HG02678 (cell line): Measurements from ENCODE around the gene ENHO.

Source experiments
- ATAC-seq: cut with Tn5 transposase; IDR thresholded peaks from one replicate; pipeline ENCODE4 v1.9.1; 2021; ENCODE audit warnings: mild to moderate bottlenecking, moderate library complexity; ENCODE audit not compliant: unreplicated experiment

The ENHO gene

DNA sequence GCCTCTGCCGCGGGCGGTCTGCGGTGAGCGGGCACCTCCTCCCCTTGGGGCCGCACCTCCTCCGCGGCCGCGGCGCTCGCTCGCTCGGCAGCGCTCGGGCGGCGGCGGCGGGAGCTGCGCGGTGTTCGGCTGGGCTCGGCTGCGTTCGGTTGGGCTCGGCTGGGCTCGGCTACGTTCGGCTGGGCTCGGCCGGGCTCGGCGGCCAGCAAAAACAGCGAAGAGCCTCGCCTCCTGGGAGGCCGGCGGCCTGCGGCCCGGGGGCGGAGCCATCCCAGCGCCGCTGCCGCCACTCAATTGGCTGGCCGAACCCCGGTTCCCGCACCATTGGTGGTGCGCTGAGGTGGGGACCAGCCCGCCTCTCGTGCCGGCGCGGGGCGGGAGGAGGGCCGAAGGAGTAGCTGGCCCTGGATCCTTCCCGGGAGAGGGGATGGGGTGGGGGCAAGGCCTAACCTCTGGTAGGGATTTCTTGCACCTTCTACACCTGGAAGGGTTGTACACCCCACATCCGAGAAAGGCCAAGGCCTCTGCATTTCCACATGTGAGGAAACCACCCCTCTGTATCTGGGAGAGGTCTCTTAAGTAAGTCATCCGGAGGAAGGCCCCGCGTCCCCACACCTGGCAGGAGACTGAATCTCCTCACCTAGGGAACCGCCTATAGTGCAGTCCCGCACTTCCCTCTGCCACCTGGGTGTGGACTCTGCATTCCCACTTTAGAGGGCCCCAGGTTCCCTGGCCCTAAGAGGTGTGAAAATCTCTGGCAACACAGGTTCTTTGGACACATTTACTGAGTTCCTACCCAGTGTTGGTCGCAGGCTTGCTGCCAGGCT is at the start of gene ENHO:
Gene ENHO (minus strand): TSS at position 20 of the 827 bp plus-strand sequence. CDS start 1,295 bp downstream, outside the sequence.
- peak; percentile 87 for ATAC-seq

GRCh38 chr9:34572092-34572491 is 49.3 kb upstream of the ENHO start:
- ATAC-seq, result no peak

DNA sequence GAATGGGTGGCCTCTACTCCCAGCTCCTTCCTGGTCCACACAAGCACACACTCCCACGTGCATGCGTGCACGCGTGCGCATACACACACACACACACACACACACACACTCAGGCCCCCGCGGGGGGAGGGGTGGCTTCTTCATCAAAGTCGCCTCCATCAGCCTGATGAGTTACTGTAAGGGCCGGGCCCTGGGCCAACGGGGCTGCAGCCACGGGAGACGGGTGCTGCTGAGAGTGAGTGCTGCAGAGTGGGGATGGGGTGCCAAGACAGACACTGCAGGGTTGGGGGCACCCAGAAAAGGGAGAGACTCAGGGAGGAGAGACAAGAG is 48.7 kb upstream of the ENHO start:
- no peak for ATAC-seq

DNA sequence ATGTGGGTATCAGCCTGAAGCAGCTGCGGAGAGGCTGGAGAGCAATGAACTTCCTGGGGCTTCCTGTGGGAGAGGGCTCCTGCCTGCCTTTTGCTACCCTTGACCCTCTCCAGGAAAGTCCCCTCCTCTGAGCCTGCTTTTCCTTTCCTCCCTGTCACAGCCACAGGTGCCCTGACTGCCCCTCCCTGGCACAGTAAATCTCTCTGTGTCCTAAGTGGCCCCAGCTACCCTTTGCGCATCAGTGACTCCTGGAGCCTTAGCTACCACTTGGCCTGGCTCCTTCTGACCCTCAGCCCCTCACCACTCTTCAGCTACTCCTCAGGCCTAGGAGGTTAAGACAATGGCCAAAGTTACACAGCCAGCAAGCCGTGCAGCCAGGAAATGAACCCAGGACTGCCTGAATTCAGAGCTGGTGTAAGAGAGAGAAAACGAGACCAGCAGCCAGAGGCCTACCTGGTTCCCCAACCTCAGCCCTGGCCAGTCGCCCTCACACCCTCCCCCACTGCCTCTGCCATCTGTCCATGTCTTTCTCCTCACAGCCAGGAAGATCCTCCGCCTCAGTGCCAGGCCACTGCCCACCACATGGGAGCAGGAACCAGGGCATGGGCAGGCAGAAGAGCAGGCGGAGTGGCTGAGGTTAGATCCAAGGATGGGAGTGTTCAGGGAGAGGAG is 48.2 kb upstream of the ENHO start:
- no peak for ATAC-seq

DNA sequence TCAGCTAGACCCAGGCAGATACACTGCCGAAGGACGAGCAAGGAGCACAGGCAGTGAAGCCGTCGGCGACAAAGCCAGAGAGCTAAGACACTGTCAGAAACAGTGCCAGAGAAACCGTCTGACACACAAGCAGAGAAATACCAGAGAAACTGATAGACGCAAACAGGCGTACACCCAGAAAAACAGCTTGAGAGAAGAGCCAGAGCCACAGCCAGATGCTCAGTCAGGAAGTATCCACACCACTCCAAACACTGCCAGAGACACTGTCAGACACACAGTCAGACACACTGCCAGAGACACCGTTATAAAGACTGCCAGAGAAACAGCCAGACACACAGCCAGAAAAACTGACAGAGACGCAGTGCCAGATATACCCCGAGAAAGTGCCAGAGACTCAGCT is 47.6 kb upstream of the ENHO start:
- ATAC-seq, result no peak

GRCh38 chr9:34568774-34569173 is 46.0 kb upstream of the ENHO start:
- no peak for ATAC-seq

DNA sequence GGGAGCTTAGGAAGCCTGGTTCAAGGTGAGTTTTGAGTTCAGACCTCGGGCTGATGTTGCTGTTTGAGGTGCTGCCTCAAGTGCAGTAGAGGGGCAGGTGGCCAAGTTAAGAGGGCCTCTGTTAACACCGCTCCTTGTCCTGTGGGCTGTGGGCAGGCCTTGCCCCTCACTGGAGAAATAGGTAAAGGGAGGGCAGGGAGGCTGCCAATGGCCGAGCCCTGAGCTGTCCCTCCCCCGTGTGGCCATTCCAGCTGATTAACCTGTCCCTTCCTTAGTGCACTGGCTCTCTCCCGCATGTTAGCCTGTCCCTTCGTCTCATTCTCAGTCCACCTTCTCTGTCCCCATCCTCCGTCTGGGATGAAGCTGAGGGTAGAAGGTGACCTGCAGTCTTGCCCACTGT is 45.3 kb upstream of the ENHO start:
- ATAC-seq, result no peak

GRCh38 chr9:34566972-34567371 is 44.2 kb upstream of the ENHO start:
- no peak for ATAC-seq

GRCh38 chr9:34566322-34566721 is 43.5 kb upstream of the ENHO start:
- ATAC-seq, result no peak

DNA sequence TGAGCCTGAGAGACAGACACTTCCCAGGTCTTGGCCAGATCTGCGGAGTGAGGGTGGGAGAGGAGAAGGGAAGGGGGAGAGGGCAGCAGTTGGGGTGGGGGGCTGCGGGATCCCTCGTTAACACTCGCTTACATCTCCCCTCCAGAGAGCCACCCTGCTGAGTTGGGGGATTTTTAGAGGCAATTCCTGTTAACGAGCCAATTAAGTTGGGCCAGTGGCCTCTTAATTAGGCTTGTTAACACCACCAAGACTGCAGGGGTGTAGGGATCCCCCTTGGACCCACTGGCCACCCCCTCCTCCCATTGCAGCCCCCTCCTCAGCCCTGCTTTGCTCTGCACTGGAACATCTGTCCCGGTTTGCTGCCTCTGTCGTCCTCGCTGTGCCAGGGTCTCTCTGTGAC is 43.1 kb upstream of the ENHO start:
- ATAC-seq, result no peak

DNA sequence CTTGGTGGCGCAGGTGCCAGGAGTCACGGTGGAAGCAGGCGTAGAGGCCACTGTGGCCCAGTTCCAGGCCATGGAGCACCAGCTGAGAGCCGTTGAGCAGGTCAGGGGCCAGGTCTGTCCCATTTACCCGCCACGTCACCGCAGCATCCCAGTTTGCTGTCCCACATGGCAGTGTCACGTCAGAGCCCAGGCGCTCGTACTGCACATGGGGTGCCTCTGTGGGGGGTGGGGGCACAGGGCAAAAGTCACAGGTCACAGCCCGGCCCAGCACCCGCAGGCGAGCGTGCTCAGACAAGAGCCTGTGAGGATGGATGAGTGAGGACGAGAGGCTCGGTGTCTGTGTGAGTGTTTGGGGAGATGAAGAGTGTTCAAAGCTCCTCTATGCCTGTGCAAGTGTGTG is 41.8 kb upstream of the ENHO start:
- ATAC-seq, result no peak

- no peak for ATAC-seq
Measured at GRCh38 chr9:34563262-34563661, 40.5 kb upstream of the ENHO start.

- no peak for ATAC-seq
Measured at GRCh38 chr9:34562135-34562745, 39.5 kb upstream of the ENHO start.

GRCh38 chr9:34560599-34561214 is 37.9 kb upstream of the ENHO start:
- no peak for ATAC-seq

- no peak for ATAC-seq
Measured at GRCh38 chr9:34559624-34560455, 37.0 kb upstream of the ENHO start.

- ATAC-seq, result no peak
Measured at GRCh38 chr9:34558919-34559623, 36.3 kb upstream of the ENHO start.

DNA sequence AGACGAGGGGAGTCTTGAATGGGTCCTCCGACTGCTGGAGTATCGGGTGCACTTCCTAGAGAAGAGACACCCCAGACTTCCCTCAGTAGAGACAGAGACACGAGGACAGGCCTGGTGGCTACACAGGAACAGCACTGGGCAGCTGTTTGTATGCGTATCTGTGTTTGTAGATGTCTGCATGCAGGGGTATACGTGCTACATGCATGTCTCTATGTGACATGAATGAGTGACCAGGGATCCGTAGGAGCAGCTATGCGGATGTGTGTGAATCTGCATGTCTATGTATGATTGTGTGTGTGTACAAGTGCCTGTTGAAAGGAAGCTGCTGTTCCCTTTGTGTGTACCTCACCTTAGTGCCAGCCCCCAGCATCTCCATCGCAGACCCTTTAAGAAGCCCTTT is 35.6 kb upstream of the ENHO start:
- ATAC-seq, result no peak

DNA sequence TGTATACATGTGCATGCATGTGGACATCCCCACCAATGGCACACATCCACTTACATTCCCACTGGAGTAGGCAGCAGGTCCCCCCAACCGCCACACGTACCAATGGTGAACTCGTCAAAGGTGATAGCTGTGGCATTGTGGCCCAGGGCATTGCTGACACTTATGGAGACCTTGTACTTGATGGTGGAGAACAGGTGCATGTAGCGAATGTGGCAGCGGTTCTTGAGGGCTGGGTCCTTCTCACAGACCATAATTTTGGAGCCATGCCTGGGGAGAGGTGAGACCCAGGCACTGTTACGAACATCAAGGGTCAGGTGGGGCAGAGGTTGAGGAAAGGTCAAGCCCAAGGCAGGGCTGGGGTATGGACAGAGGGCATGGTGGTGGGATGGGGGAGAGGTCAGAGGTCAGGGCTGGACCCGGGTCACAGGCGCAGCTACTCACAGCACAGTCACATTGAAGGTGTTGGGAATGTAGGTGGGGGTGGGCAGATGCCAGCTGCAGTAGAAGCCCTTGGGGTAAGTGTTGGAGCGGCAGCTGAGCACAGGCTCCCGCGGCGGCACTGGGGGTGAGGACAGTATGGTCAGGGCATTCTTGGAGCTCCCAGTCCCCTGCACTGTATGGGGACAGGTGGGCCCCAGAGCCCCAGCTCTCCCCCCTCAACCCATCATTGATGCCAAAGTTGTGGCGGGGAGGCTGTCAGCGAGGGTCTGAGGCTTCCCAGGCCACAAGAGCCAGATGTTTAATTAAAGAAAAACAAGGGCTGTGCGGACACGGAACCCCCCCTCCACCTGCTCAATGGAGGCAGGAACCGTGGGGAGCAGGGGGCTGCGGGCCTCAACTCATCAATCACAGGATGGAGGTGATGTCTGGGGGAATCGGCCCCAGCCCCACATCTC is 34.9 kb upstream of the ENHO start:
- no peak for ATAC-seq

DNA sequence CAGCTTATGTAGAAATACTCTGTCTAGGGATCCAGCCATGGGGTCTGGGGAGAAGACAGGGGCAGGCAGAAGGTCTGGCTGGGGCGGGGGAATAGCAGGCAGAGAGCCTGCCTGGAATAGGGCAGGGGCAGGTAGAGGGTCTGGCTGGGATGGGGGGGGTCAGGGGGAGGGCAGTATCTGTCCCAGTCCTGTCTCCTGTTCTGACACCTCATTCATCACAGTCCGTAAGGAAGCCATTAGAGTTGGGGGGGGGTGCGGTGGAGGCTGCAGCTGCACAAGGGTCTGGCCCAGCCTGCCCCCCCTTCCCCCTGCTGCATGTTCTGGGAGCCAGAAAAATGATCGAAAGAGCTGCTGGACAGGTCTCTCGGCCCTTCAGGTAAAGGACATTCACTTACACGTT is 34.2 kb upstream of the ENHO start:
- ATAC-seq, result no peak
